Measurements from ENCODE around the gene BBS9.
"Not testable (repeated sequence)": the region's sequence is repeated elsewhere in the genome, so short reads cannot be mapped to it uniquely, and the experiment has no call there.

BBS9 gene

GRCh38 chr7:33094745-33095275, 34.6 kb upstream of the BBS9 start:
- not testable (repeated sequence) for DNase-seq; H3K27ac ChIP-seq (ENCODE audit: low read length, poor library complexity, severe bottlenecking); H2BK15ac ChIP-seq (ENCODE audit: low read depth, poor library complexity, severe bottlenecking); H3K4me1 ChIP-seq (ENCODE audit: control insufficient read depth, insufficient read depth, low read depth, low read length); H3K18ac ChIP-seq (ENCODE audit: low read depth in 1 of 2, low read length in 2 of 2); H3K27me3 ChIP-seq (ENCODE audit: control insufficient read depth in 1 of 2, insufficient read depth in 1 of 2, low read length in 2 of 2); H2AFZ ChIP-seq (ENCODE audit: low read depth, low read length); H3K23ac ChIP-seq (ENCODE audit: low read length in 2 of 2); H2BK5ac ChIP-seq (ENCODE audit: low read depth, low read length, poor library complexity, severe bottlenecking); H3K4me3 ChIP-seq (ENCODE audit: insufficient read depth in 1 of 2, low read depth in 1 of 2, low read length in 2 of 2); H2BK120ac ChIP-seq (ENCODE audit: low read depth, low read length); H3K4me2 ChIP-seq (ENCODE audit: low read length, poor library complexity, severe bottlenecking); H2AK5ac ChIP-seq (ENCODE audit: low read length, severe bottlenecking); H3K9me3 ChIP-seq (ENCODE audit: control insufficient read depth, low read length); H4K91ac ChIP-seq (ENCODE audit: low read length); H3K9ac ChIP-seq (ENCODE audit: low read length); H3K79me1 ChIP-seq (replicated peaks; ENCODE audit: low read length, poor library complexity, severe bottlenecking); H2BK12ac ChIP-seq (ENCODE audit: low read length in 2 of 2); H4K8ac ChIP-seq (ENCODE audit: low read length); H3K4ac ChIP-seq (ENCODE audit: low read depth in 1 of 2, low read length in 2 of 2); H3K14ac ChIP-seq (ENCODE audit: low read length in 2 of 2)
- WGBS: 100% methylated on average over 3 of the region's 6 CpGs
- peaks cover 26 to 69% of the 10 kb centered on the region in 2 experiments for H3K36me3 ChIP-seq (ENCODE audit: control insufficient read depth in 1 of 2, insufficient read depth in 2 of 2, low read depth in 1 of 2, low read length in 2 of 2)

GRCh38 chr7:33099154-33099940, 30.0 kb upstream of the BBS9 start:
- Histone ChIP-seq H2AFZ (ENCODE audit: low read depth, low read length) (no peak overlapping the region), H3K9ac (ENCODE audit: low read length) (no peak overlapping the region), H2BK12ac (ENCODE audit: low read length in 2 of 2) (no peak overlapping the region), H3K27ac (ENCODE audit: low read length, poor library complexity, severe bottlenecking) (no peak overlapping the region), H4K8ac (ENCODE audit: low read length) (no peak overlapping the region), H3K79me1 (replicated peaks; ENCODE audit: low read length, poor library complexity, severe bottlenecking) (peaks cover 30% of the 10 kb centered on the region), H3K18ac (ENCODE audit: low read depth in 1 of 2, low read length in 2 of 2) (no peak overlapping the region), H2BK15ac (ENCODE audit: low read depth, poor library complexity, severe bottlenecking) (no peak overlapping the region), H3K9me3 (ENCODE audit: control insufficient read depth, low read length) (no peaks in the 10 kb centered on the region), H3K4ac (ENCODE audit: low read depth in 1 of 2, low read length in 2 of 2) (no peak overlapping the region), H3K23ac (ENCODE audit: low read length in 2 of 2) (no peak overlapping the region), H3K4me3 (ENCODE audit: insufficient read depth in 1 of 2, low read depth in 1 of 2, low read length in 2 of 2) (no peak overlapping the region), H3K4me1 (ENCODE audit: control insufficient read depth, insufficient read depth, low read depth, low read length) (no peaks in the 10 kb centered on the region), H3K4me2 (ENCODE audit: low read length, poor library complexity, severe bottlenecking) (no peak overlapping the region), H4K91ac (ENCODE audit: low read length) (no peak overlapping the region), H2BK120ac (ENCODE audit: low read depth, low read length) (no peak overlapping the region), H2AK5ac (ENCODE audit: low read length, severe bottlenecking) (no peak overlapping the region), H3K14ac (ENCODE audit: low read length in 2 of 2) (no peak overlapping the region), H2BK5ac (ENCODE audit: low read depth, low read length, poor library complexity, severe bottlenecking) (no peak overlapping the region), H3K27me3 (ENCODE audit: control insufficient read depth in 1 of 2, insufficient read depth in 1 of 2, low read length in 2 of 2) (no peaks in the 10 kb centered on the region), H3K36me3 (ENCODE audit: control insufficient read depth in 1 of 2, insufficient read depth in 2 of 2, low read depth in 1 of 2, low read length in 2 of 2) (peaks cover 37 to 87% of the 10 kb centered on the region in 2 experiments)
- 77% methylated on average over 4 of the region's 4 CpGs for WGBS
- DNase-seq: no peak

GRCh38 chr7:33100770-33101169, 28.6 kb upstream of the BBS9 start:
- Histone ChIP-seq H3K79me1 (replicated peaks; ENCODE audit: low read length, poor library complexity, severe bottlenecking) (peaks cover 34% of the 10 kb centered on the region), H3K4me2 (ENCODE audit: low read length, poor library complexity, severe bottlenecking) (no peak overlapping the region), H2AK5ac (ENCODE audit: low read length, severe bottlenecking) (no peak overlapping the region), H3K4me1 (ENCODE audit: control insufficient read depth, insufficient read depth, low read depth, low read length) (no peaks in the 10 kb centered on the region), H3K27me3 (ENCODE audit: control insufficient read depth in 1 of 2, insufficient read depth in 1 of 2, low read length in 2 of 2) (no peaks in the 10 kb centered on the region), H4K8ac (ENCODE audit: low read length) (no peak overlapping the region), H2BK12ac (ENCODE audit: low read length in 2 of 2) (no peak overlapping the region), H3K4me3 (ENCODE audit: insufficient read depth in 1 of 2, low read depth in 1 of 2, low read length in 2 of 2) (no peak overlapping the region), H2BK15ac (ENCODE audit: low read depth, poor library complexity, severe bottlenecking) (no peak overlapping the region), H2BK5ac (ENCODE audit: low read depth, low read length, poor library complexity, severe bottlenecking) (no peak overlapping the region), H3K14ac (ENCODE audit: low read length in 2 of 2) (no peak overlapping the region), H3K9ac (ENCODE audit: low read length) (no peak overlapping the region), H3K9me3 (ENCODE audit: control insufficient read depth, low read length) (no peaks in the 10 kb centered on the region), H2AFZ (ENCODE audit: low read depth, low read length) (no peak overlapping the region), H3K4ac (ENCODE audit: low read depth in 1 of 2, low read length in 2 of 2) (no peak overlapping the region), H3K27ac (ENCODE audit: low read length, poor library complexity, severe bottlenecking) (no peak overlapping the region), H3K36me3 (ENCODE audit: control insufficient read depth in 1 of 2, insufficient read depth in 2 of 2, low read depth in 1 of 2, low read length in 2 of 2) (peaks cover 35 to 75% of the 10 kb centered on the region in 2 experiments), H3K18ac (ENCODE audit: low read depth in 1 of 2, low read length in 2 of 2) (no peak overlapping the region), H2BK120ac (ENCODE audit: low read depth, low read length) (no peak overlapping the region), H4K91ac (ENCODE audit: low read length) (no peak overlapping the region), H3K23ac (ENCODE audit: low read length in 2 of 2) (no peak overlapping the region)
- DNase-seq: no peak
- 100% methylated on average over 3 of the region's 3 CpGs for WGBS

- Histone ChIP-seq H3K4me1 (ENCODE audit: control insufficient read depth, insufficient read depth, low read depth, low read length) (no peaks in the 10 kb centered on the region), H3K4ac (ENCODE audit: low read depth in 1 of 2, low read length in 2 of 2) (no peak overlapping the region), H2BK120ac (ENCODE audit: low read depth, low read length) (no peak overlapping the region), H4K8ac (ENCODE audit: low read length) (no peak overlapping the region), H2AFZ (ENCODE audit: low read depth, low read length) (no peak overlapping the region), H2BK12ac (ENCODE audit: low read length in 2 of 2) (no peak overlapping the region), H3K9me3 (ENCODE audit: control insufficient read depth, low read length) (no peaks in the 10 kb centered on the region), H3K36me3 (ENCODE audit: control insufficient read depth in 1 of 2, insufficient read depth in 2 of 2, low read depth in 1 of 2, low read length in 2 of 2) (peaks cover 31 to 64% of the 10 kb centered on the region in 2 experiments), H3K4me2 (ENCODE audit: low read length, poor library complexity, severe bottlenecking) (no peak overlapping the region), H3K79me1 (replicated peaks; ENCODE audit: low read length, poor library complexity, severe bottlenecking) (peaks cover 34% of the 10 kb centered on the region), H2BK15ac (ENCODE audit: low read depth, poor library complexity, severe bottlenecking) (no peak overlapping the region), H2AK5ac (ENCODE audit: low read length, severe bottlenecking) (no peak overlapping the region), H3K27ac (ENCODE audit: low read length, poor library complexity, severe bottlenecking) (no peak overlapping the region), H2BK5ac (ENCODE audit: low read depth, low read length, poor library complexity, severe bottlenecking) (no peak overlapping the region), H4K91ac (ENCODE audit: low read length) (no peak overlapping the region), H3K27me3 (ENCODE audit: control insufficient read depth in 1 of 2, insufficient read depth in 1 of 2, low read length in 2 of 2) (no peaks in the 10 kb centered on the region), H3K4me3 (ENCODE audit: insufficient read depth in 1 of 2, low read depth in 1 of 2, low read length in 2 of 2) (no peak overlapping the region), H3K9ac (ENCODE audit: low read length) (no peak overlapping the region), H3K23ac (ENCODE audit: low read length in 2 of 2) (no peak overlapping the region), H3K18ac (ENCODE audit: low read depth in 1 of 2, low read length in 2 of 2) (no peak overlapping the region), H3K14ac (ENCODE audit: low read length in 2 of 2) (no peak overlapping the region)
- DNase-seq: no peak
- 100% methylated on average over 1 of the region's 3 CpGs for WGBS
Observed at GRCh38 chr7:33101906-33102305, 27.5 kb upstream of the BBS9 start.
